ENCODE measurements around the gene POLR1B. TPM values are rescaled to one million over a fixed set of nuclear protein-coding genes. Genes with fewer than 3 reads are reported as not detected.
A peak's percentile ranks its signal among the peaks of the same experiment; 100 is the strongest.
"Not testable (repeated sequence)": the region's sequence is repeated elsewhere in the genome, so short reads cannot be mapped to it uniquely, and the experiment has no call there.

Gene POLR1B
- total RNA-seq, 6 experiments from 2014 or later, result 15.1 to 27.5 (median 17.6) TPM

- no peak overlapping the region for H3K27ac Mint-ChIP-seq
- peaks cover 8% of the 10 kb centered on the region; the same call in 1 of the 2 replicates for H3K9me3 Mint-ChIP-seq
- 0 out of 2 replicates have a peak, but pooled peaks cover 16% of the 10 kb centered on the region for H3K36me3 Mint-ChIP-seq (ENCODE audit: low read depth)
- H3K4me3 Mint-ChIP-seq, result no peak overlapping the region
- H3K4me1 Mint-ChIP-seq (ENCODE audit: low read depth), result no peaks in the 10 kb centered on the region
- TF ChIP-seq, protein P1, sequence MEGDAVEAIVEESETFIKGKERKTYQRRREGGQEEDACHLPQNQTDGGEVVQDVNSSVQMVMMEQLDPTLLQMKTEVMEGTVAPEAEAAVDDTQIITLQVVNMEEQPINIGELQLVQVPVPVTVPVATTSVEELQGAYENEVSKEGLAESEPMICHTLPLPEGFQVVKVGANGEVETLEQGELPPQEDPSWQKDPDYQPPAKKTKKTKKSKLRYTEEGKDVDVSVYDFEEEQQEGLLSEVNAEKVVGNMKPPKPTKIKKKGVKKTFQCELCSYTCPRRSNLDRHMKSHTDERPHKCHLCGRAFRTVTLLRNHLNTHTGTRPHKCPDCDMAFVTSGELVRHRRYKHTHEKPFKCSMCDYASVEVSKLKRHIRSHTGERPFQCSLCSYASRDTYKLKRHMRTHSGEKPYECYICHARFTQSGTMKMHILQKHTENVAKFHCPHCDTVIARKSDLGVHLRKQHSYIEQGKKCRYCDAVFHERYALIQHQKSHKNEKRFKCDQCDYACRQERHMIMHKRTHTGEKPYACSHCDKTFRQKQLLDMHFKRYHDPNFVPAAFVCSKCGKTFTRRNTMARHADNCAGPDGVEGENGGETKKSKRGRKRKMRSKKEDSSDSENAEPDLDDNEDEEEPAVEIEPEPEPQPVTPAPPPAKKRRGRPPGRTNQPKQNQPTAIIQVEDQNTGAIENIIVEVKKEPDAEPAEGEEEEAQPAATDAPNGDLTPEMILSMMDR (IDR thresholded peaks at IDR 0.05), result no peak
- no peak for DNase-seq
- peaks cover 11% of the 10 kb centered on the region for H3K27me3 Mint-ChIP-seq (ENCODE audit: insufficient read depth)
Measured at GRCh38 chr2:112614201-112614840, 72.1 kb downstream of the POLR1B start.

DNA sequence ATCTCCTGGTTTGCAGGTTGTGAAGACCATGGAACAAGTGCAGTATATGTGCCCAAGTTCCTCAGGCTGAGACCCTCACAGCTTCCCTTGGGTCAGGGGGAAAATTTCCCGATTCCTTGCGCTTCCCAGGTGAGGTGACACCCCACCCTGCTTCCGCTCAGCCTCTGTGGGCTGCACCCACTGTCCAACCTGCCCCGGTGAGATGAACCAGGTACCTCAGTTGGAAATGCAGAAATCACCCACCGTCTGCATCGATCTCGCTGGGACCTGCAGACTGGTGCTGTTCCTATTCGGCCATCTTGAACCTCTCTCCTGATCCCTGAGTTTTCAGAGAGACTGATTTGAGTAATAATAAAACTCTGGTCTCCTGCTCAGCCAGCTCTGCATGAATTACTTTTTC lies 72.8 kb downstream of the POLR1B start:
- Mint-ChIP-seq H3K36me3 (ENCODE audit: low read depth) (0 out of 2 replicates have a peak, but pooled peaks cover 9% of the 10 kb centered on the region), H3K27me3 (ENCODE audit: insufficient read depth) (peaks cover 11% of the 10 kb centered on the region), H3K27ac (no peak overlapping the region), H3K9me3 (peaks cover 2% of the 10 kb centered on the region; the same call in 1 of the 2 replicates), H3K4me3 (no peak overlapping the region), H3K4me1 (ENCODE audit: low read depth) (no peaks in the 10 kb centered on the region)
- DNase-seq, result no peak
- TF ChIP-seq, protein P1 (IDR thresholded peaks at IDR 0.05), result no peak

GRCh38 chr2:112615798-112616197 lies 73.5 kb downstream of the POLR1B start:
- H3K9me3 Mint-ChIP-seq; H3K27me3 Mint-ChIP-seq (ENCODE audit: insufficient read depth); H3K4me3 Mint-ChIP-seq; DNase-seq; H3K27ac Mint-ChIP-seq; H3K4me1 Mint-ChIP-seq (ENCODE audit: low read depth); H3K36me3 Mint-ChIP-seq (ENCODE audit: low read depth): not testable (repeated sequence)

- Mint-ChIP-seq H3K4me3 (no peak overlapping the region), H3K4me1 (ENCODE audit: low read depth) (peaks cover 22% of the 10 kb centered on the region), H3K9me3 (no peaks in the 10 kb centered on the region), H3K27ac (no peak overlapping the region), H3K27me3 (ENCODE audit: insufficient read depth) (peaks cover 2% of the 10 kb centered on the region; the same call in 1 of the 2 replicates), H3K36me3 (ENCODE audit: low read depth) (no peaks in the 10 kb centered on the region)
- DNase-seq, result no peak
- TF ChIP-seq, protein P1 (IDR thresholded peaks at IDR 0.05), result no peak
Measured at GRCh38 chr2:112618383-112618782, 76.1 kb downstream of the POLR1B start.

GRCh38 chr2:112621790-112622527 lies 79.7 kb downstream of the POLR1B start:
- Mint-ChIP-seq H3K4me1 (ENCODE audit: low read depth) (peaks cover 56% of the 10 kb centered on the region), H3K27me3 (ENCODE audit: insufficient read depth) (peaks cover 2% of the 10 kb centered on the region; the same call in 1 of the 2 replicates), H3K36me3 (ENCODE audit: low read depth) (no peaks in the 10 kb centered on the region), H3K4me3 (peak overlapping the region; percentile 75), H3K9me3 (no peaks in the 10 kb centered on the region), H3K27ac (peak overlapping the region; percentile 91)
- DNase-seq, result peak; percentile 89
- TF ChIP-seq, protein P1 (IDR thresholded peaks at IDR 0.05), result no peak

- peak overlapping the region; percentile 91 for H3K27ac Mint-ChIP-seq
- TF ChIP-seq, protein P1 (IDR thresholded peaks at IDR 0.05), result no peak
- H3K4me1 Mint-ChIP-seq (ENCODE audit: low read depth), result peaks cover 62% of the 10 kb centered on the region
- peak; percentile 92 for DNase-seq
- peaks cover 2% of the 10 kb centered on the region for H3K27me3 Mint-ChIP-seq (ENCODE audit: insufficient read depth)
- H3K4me3 Mint-ChIP-seq, result peak overlapping the region; percentile 75
- no peaks in the 10 kb centered on the region for H3K36me3 Mint-ChIP-seq (ENCODE audit: low read depth)
- no peaks in the 10 kb centered on the region for H3K9me3 Mint-ChIP-seq
Measured at GRCh38 chr2:112622528-112622849, 80.2 kb downstream of the POLR1B start.
